Measurements from ENCODE around the gene NEU4.
"Not testable (repeated sequence)": the region's sequence is repeated elsewhere in the genome, so short reads cannot be mapped to it uniquely, and the experiment has no call there.

Gene NEU4

DNA sequence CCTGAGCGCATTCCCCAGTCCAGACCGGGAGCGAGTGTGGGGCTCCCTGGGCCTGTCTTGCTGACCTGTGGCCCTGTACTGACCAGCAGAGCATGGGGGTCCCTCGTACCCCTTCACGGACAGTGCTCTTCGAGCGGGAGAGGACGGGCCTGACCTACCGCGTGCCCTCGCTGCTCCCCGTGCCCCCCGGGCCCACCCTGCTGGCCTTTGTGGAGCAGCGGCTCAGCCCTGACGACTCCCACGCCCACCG lies 5.3 kb downstream of the NEU4 start:
- no peak for DNase-seq (ENCODE audit: low spot score)

DNA sequence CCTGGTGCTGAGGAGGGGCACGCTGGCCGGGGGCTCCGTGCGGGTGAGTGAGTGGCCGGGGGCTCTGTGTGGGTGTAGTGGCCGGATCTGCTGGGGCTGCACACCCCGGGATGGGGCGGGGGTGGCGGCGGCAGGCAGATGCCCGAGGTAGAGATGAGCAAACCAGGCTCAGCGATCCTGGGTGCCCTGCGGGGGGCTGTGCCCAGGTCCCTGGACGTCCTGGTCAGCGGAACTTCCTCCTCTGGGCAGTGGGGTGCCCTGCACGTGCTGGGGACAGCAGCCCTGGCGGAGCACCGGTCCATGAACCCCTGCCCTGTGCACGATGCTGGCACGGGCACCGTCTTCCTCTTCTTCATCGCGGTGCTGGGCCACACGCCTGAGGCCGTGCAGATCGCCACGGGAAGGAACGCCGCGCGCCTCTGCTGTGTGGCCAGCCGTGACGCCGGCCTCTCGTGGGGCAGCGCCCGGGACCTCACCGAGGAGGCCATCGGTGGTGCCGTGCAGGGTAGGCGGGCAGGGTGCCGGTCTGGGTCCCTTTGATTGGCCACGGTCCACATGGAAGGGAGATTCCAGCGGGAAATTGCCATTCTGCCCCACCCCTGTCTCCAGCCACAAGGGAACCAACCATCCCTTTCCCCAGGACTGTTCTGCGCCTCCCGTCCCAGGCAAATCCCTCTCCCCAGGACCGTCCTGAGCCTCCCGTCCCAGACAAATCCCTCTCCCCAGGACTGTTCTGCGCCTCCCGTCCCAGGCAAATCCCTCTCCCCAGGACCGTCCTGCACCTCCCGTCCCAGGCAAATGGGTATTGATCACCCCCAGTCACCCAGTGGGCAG lies 5.9 kb downstream of the NEU4 start:
- no peak for DNase-seq (ENCODE audit: low spot score)

DNA sequence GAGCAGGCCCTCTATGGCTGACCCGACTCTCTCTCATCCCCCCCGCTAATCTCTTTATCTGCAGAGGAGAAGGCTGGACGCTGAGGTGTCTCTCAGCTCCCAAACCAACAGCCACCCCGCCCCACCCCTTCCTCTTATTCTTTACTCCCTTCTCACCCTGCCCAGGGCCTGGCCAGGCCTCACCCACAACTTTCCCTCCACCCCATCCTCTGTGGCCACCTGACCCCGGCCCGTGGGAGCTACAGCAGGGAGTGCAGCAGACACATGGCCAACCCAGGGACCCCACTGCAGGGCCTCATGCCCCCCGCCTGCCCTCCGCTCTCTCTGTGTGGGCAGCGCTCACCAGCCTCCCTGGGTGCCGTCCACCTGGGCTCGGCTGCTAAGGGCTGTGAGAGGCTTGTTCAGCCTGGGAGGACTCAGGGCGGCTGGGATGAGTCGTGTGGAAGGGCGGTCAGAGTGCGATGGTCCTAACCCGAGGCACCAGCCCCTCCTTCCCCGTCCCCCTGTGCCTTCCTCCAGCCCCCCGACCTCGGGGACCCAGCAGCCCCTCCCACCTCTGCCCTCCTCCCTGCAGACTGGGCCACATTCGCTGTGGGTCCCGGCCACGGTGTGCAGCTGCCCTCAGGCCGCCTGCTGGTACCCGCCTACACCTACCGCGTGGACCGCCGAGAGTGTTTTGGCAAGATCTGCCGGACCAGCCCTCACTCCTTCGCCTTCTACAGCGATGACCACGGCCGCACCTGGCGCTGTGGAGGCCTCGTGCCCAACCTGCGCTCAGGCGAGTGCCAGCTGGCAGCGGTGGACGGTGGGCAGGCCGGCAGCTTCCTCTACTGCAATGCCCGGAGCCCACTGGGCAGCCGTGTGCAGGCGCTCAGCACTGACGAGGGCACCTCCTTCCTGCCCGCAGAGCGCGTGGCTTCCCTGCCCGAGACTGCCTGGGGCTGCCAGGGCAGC lies 6.8 kb downstream of the NEU4 start:
- no peak for DNase-seq (ENCODE audit: low spot score)

DNA sequence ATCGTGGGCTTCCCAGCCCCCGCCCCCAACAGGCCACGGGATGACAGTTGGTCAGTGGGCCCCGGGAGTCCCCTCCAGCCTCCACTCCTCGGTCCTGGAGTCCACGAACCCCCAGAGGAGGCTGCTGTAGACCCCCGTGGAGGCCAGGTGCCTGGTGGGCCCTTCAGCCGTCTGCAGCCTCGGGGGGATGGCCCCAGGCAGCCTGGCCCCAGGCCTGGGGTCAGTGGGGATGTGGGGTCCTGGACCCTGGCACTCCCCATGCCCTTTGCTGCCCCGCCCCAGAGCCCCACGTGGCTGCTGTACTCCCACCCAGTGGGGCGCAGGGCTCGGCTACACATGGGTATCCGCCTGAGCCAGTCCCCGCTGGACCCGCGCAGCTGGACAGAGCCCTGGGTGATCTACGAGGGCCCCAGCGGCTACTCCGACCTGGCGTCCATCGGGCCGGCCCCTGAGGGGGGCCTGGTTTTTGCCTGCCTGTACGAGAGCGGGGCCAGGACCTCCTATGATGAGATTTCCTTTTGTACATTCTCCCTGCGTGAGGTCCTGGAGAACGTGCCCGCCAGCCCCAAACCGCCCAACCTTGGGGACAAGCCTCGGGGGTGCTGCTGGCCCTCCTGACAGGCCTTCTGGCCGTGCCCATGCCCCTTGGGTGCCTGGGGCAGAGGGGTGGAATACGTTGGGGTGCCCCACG lies 7.6 kb downstream of the NEU4 start:
- no peak for DNase-seq (ENCODE audit: low spot score)

DNA sequence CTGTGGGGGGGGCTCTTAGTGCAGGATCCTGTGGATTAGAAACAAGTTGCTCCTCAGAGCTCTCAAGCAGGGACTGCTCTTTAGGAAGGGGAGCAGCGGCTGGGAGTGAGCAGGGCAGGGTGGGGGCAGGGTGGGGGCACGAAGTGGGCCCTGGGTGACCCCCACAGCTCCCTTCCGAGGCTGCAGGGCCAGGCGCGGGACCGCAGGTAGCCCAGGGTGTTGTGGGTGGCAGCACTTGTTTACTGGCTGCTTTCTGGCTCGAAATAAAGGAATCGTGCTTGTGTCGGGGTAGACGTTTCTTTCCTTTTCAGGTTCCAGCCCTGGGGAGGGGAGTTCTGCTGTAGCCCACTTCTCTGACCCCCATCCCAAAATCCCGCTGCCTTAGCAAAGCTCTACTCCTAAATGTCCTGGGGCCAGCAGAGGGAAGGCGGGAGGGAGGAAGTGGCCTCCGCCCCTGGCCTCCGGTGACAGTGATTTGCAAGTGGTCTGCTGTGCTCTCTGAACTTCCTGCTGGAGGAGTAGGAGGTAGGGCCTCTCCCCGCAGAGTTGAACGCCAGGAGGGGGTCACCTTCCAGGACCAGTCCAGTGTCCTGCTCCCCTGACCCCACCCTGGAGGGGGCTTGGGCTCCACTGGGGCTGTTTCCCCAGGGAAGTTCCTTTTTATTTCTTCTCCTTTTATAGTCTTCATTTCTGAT lies 8.3 kb downstream of the NEU4 start:
- no peak for DNase-seq (ENCODE audit: low spot score)

DNA sequence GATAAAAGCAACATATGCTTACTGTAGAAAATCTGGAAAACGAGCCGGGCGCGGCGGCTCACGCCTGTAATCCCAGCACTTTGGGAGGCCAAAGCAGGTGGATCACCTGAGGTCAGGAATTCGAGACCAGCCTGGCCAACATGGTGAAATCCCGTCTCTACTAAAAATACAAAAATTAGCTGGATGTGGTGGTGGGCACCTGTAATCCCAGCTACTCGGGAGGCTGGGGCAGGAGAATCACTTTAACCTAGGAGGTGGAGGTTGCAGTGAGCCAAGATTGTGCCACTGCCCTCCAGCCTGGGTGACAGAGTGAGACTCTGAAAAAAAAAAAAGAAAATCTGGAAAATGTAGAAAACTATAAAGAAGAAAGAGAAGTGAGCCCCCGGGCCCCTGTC lies 8.8 kb downstream of the NEU4 start:
- not testable (repeated sequence) for DNase-seq (ENCODE audit: low spot score)

DNA sequence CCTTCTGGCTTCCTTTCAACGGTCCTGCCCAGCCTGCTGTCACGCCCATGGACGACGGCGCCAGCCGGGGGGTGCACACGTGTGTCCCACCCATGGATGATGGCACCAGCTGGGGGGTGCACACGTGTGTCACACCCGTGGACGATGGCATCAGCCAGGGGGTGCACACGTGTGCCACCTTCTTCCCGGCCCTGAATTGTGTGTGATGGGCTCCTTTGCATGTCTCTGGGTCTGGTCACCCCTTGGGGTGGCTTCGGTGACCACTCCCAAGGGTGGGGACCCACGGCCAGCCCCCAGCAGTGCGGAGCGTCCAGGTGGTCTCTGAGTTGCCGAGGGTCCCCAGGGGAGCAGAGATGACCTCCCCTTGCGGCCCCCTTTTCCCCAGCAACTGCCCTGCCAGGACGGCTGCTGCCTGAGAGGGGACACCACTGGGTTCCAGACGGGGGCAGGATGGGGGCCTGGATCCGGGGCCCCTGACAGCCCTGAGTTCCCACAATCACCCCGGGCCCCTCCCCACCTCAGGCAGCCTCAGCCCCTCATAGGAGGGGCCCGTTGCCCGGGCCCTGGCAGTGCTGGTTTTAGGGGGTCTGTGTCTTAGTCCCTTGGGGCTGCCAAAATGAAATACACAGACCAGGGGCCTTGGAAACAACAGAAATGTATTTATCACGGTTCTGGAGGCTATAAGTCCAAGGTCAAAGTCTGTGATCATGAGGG lies 9.4 kb downstream of the NEU4 start:
- DNase-seq (ENCODE audit: low spot score), result no peak

DNA sequence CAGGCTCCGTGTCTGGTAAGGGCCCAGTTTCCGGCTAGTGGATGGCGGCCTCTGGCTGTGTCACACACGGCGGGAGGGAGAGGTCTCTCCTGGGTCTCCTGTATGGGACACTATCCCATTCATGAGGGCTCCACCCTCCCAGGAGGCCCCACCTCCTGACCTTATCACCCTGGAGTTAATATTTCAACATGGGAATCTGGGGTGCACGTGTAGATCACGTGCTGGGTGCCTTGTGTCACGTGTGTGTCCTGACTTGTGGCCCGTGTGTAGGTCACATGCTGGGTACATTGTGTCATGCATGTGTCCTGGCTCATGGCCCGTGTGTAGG lies 9.9 kb downstream of the NEU4 start:
- DNase-seq (ENCODE audit: low spot score), result no peak

DNA sequence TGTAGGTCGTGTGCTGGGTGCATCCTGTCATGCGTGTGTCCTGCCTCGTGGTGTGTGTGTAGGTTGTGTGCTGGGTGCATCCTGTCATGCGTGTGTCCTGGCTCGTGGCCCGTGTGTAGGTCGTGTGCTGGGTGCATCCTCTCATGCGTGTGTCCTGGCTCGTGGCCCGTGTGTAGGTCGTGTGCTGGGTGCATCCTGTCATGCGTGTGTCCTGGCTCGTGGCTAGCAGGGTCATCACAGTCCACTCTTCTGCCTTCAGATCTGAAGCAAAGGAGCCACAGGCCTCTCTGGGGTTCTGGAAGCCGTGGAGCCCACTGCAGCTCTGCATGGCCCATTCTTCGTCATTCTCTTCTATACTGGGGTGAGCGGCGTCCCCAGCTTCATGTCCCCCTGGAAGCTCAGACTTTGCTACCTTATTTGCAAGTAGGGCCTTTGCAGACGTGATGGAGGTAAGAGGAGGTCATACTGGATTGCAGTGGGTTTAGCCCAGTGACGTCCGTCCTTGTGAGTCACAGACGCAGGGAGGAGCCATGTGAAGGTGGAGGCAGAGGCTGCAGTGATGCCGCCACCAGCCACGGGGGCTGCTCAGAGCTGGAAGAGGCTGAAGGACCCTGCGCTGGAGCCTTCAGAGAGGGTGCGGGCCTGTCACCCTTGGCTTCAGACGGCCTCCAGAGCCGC lies 11.1 kb downstream of the NEU4 start:
- not testable (repeated sequence) for DNase-seq (ENCODE audit: low spot score)

DNA sequence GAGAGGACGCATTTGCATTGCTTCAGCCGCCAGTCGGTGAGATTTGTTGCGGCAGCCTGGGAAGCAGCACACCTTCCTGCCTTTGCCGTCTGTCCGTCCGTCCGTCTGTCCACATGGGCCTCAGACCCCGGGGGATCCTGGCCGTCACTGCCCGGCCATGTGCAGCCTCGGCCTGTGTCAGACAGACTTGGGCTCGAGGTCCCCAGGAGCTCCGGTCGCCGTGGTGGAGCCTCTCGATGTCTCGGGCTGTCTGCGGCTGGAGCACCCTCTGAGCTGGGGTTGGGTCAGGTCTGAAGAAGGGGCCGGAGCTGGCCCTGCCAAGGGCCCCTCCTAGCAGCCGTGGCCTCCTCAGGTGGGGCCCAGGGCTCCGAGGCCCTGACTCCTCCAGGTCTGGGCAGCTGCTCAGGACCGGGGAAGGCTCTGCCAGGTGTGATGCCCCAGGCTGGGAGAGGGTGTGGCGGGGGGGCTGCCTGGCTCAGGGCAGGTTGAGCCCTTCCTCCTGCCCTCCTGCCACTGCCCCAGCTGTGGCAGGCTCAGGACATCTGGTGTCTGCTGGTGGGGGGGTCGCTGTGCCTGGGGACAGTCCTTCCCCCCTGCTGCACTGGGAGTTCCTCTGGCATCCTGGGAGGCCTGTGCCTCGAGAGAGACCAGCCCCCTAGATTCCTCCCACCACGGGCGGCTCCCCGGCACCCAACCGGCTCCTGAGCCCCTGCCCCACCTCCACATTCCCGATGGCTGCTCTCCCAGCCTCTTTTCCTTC lies 11.8 kb downstream of the NEU4 start:
- DNase-seq (ENCODE audit: low spot score), result no peak

DNA sequence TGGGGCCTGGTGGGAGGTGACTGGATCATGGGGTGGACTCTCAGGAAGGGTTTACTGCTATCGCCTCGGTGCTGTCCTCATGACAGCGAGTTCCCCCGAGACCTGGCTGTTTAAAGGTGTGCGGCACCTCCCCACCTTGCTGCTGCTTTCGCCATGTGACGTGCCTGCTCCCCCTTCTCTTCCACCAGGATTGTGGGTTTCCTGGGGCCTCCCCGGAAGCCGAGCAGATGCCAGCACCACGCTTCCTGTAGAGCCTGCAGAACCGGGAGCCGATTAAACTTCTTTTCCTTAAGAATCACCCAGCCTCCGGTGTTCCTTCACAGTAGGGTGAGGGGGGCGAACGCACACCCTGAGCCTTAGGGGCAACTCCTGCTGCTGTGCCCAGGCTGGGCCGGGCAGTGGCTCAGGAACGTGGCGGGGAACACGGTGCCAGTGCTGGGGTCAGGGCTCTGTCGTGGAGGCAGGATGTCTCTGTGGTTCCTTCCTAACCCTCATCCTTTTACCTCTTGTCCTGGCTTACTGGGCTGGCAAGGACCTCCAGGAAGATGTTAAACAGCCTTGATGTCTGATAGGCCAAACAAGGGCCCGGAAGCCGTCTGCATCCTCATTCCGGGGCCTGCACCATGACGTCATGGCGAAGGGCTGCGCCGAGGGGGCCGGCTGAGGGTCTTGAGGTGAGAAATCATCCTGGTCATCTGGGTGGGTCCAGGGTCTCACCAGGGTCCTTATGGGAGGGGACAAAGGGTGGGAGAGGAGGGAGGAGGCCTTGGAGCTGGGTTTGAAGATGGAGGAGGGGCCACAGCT lies 12.7 kb downstream of the NEU4 start:
- DNase-seq (ENCODE audit: low spot score), result no peak

DNA sequence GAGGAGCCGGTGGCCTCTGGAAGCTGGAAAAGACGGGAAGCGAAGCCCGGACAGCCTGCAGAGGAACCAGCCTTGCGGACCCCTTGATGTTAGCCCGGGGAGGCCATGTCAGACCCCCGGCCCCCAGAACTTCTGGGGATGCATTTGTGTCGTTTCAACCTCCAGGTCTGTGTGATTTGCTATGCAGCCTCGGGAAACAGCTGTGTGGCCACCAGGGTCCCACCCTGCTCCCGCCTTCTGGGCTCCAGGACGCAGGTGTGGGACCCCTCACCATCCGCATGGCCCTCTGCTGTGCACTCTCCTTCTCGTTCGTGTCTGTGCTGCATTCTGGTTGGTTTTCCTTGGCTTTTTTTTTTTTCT lies 13.3 kb downstream of the NEU4 start:
- DNase-seq (ENCODE audit: low spot score), result no peak

DNA sequence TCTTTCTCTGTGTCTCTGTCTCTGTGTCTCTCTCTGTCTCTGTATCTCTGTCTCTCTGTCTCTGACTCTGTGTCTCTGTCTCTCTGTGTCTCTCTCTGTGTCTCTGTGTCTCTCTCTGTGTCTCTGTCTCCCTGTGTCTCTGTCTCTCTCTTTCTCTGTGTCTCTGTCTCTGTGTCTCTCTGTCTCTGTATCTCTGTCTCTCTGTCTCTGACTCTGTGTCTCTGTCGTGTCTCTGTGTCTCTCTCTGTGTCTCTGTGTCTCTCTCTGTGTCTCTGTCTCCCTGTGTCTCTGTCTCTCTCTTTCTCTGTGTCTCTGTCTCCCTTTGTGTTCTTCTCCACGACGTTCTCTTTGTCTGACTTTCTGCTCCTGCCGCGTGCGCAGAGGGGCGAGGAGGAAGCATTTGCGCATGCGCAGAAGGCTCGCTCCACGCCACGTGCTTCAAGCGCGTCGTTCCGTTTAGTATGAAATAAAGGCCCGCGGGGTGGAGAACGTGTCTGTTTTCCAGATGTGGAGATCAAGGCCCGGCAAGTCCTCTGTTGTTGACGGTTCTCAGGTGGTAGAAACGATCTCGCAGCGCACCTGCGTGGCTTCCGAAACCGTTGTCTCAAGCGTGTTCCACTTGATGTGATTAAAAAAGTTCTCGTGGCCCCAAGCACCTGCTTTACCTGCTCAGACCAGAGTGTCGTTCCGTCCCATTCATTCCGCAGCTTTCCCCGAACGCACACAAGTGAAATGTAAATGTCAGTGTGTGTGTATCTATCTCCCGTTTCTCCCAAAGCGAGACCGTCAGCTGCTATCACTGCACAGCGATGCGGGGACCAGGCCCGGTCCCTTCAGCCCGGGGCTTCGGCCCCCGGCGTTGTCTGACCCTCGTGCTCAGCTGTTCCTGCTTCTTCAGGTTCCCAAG lies 14.8 kb downstream of the NEU4 start:
- not testable (repeated sequence) for DNase-seq (ENCODE audit: low spot score)

DNA sequence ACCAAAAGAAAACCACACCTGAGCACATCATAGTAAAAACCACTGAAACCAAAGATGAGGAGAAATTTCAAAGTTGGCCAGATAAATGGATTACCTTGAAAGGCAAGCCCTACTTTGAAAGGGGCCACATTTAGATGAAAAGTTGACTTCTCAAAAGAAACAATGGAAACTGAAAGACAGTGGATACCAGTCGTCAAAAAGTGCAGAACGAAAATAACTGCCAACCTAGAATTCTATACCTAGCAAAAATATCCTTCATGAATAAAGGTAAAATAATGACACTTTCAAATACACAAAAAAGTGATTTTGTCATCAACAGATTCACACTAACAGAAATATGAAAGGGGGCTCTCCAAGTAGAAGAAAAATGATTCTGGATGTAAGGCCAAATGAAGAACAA lies 18.4 kb downstream of the NEU4 start:
- no peak for DNase-seq (ENCODE audit: low spot score)

DNA sequence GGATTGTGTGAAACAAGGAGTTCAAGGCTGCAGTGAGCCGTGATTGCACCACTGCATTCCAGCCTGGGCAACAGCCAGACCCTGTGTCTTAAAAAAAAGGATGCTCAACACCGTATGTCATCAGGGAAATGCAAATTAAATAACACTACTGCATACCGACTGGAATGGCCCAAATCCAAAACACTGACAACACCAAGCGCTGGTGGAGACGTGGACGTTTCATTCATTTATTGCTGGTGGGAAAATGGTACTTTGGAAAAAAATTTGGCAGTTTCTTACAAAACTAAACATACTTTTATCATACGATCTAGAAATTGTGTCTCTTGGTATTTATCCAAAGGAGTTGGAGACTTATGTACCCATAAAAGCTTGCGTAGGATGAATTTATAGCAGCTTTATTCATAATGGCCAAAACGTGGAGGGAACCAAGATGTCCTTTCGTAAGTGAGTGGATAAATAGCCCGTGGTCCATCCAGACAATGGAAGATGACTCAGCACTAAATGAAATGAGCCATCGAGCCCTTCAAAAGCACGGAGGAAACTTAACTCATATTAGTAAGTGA lies 24.2 kb downstream of the NEU4 start:
- no peak for DNase-seq (ENCODE audit: low spot score)

DNA sequence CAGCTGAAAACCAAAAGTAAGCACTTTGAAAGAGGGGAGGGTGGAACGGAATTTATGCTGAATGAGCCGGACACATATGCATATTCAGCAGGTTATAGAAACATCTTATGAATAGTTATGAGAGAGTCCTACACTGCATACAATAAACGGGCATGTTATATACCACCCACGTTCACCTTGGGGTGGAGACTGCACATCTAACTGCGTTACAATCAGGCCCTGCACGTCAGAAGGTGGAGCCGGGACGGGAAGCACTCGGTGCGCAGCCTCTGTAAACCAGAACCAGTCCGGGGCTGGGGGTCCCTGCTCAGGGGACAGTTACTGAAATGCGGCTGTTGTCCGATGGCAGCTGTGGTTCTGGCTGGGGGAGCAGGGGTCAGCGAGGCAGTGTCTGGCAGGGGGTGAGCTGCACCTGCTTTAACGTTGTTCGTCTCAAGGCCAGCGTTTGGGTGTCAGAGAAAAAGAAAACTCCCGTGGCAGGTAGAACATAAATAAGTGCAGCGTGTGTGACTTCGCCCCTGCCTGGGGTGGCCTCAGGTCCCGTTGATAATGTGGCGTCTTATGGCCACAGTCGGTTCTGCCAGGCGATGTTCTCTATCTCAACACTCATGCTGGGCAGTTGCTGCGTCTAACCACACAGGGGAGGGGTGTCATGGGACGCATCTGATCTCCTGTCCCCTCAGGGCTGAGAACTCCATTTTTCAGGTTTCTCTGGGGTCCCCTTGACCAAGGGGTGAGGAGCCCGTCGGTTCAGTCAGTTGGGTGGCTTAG lies 24.9 kb downstream of the NEU4 start:
- DNase-seq (ENCODE audit: low spot score), result not testable (repeated sequence)

DNA sequence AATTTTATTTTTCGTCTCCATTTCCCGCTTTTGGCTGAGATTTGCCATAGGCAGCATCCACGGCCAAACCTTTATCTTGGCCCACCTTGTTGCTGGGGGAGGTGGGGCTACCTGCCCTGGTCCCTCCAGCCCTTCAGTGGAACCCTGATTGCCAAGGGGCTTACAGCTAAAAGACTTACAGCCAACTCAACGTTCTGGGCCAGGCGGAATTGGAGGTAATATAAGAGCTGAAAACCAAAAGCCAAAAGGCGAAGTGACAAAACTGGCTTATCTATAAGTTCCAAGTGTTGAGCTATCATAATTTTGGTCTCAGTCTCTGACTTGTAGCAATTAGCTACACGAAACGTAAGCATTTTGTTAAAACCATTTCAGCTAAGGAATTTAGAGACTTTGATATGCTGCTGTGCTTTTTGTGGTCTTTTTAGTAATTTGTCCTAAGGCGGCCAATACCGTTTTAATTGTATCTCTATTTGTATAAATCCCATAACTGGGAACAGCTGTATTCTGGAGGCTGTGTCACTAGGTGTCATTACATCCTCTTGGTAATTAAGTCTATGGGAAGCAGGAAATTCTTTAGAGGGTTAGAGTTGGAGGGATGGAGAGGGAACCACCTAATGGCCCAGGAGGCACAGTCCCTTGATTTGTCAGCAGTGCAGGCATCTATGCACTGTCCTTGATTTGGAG lies 25.7 kb downstream of the NEU4 start:
- no peak for DNase-seq (ENCODE audit: low spot score)
